ENCODE results near the gene PTPN14.
A peak's percentile ranks its signal among the peaks of the same experiment; 100 is the strongest.

Gene PTPN14

GRCh38 chr1:214475331-214475730 is 76.1 kb downstream of the PTPN14 start:
- no peak overlapping the region for H2BK5ac ChIP-seq (ENCODE audit: low read length)
- H2BK15ac ChIP-seq (replicated peaks; ENCODE audit: low read depth), result no peak overlapping the region
- H3K79me1 ChIP-seq (ENCODE audit: low read length), result peaks cover 15% of the 10 kb centered on the region
- no peak overlapping the region for H3K4ac ChIP-seq (ENCODE audit: low read depth, low read length)
- no peak overlapping the region for H3K9ac ChIP-seq (ENCODE audit: low read length)
- no peaks in the 10 kb centered on the region for H3K27me3 ChIP-seq (ENCODE audit: insufficient read depth, low read length, poor library complexity)
- no peak overlapping the region for H2BK120ac ChIP-seq (ENCODE audit: low read depth, low read length)
- H2AK5ac ChIP-seq (ENCODE audit: low read length), result no peak overlapping the region
- no peak overlapping the region for H3K27ac ChIP-seq (ENCODE audit: low read depth, low read length)
- peaks cover 67% of the 10 kb centered on the region for H3K79me2 ChIP-seq (ENCODE audit: control insufficient read depth, insufficient read depth, low read length)
- H3K4me3 ChIP-seq (ENCODE audit: low read length), result no peak overlapping the region
- H4K8ac ChIP-seq (ENCODE audit: low read depth, low read length), result no peak overlapping the region
- H4K5ac ChIP-seq (ENCODE audit: low read length), result no peak overlapping the region
- DNase-seq, result no peak
- no CpG with 5 or more reads among the region's 2 CpGs for WGBS (ENCODE audit: extremely low coverage, insufficient coverage, low lambda C conversion rate)
- no peak overlapping the region for H3K4me2 ChIP-seq (ENCODE audit: low read length)
- H3K23ac ChIP-seq (ENCODE audit: low read length), result no peak overlapping the region
- H3K18ac ChIP-seq (ENCODE audit: low read length), result no peak overlapping the region
- peaks cover 35% of the 10 kb centered on the region for H3K4me1 ChIP-seq (ENCODE audit: control insufficient read depth, low read depth, low read length)
- no peaks in the 10 kb centered on the region for H3K36me3 ChIP-seq (ENCODE audit: control insufficient read depth, insufficient read depth, low read length)
- no peak overlapping the region for H3K56ac ChIP-seq (ENCODE audit: low read length)

- Histone ChIP-seq H3K4ac (ENCODE audit: low read depth, low read length) (no peak overlapping the region), H3K4me1 (ENCODE audit: control insufficient read depth, low read depth, low read length) (peaks cover 35% of the 10 kb centered on the region), H4K8ac (ENCODE audit: low read depth, low read length) (no peak overlapping the region), H3K27me3 (ENCODE audit: insufficient read depth, low read length, poor library complexity) (no peaks in the 10 kb centered on the region), H3K27ac (ENCODE audit: low read depth, low read length) (no peak overlapping the region), H3K4me3 (ENCODE audit: low read length) (no peak overlapping the region), H3K9ac (ENCODE audit: low read length) (no peak overlapping the region), H3K36me3 (ENCODE audit: control insufficient read depth, insufficient read depth, low read length) (no peaks in the 10 kb centered on the region), H3K79me1 (ENCODE audit: low read length) (peaks cover 15% of the 10 kb centered on the region), H2BK15ac (replicated peaks; ENCODE audit: low read depth) (no peak overlapping the region), H2BK5ac (ENCODE audit: low read length) (no peak overlapping the region), H3K79me2 (ENCODE audit: control insufficient read depth, insufficient read depth, low read length) (peaks cover 70% of the 10 kb centered on the region), H3K18ac (ENCODE audit: low read length) (no peak overlapping the region), H3K23ac (ENCODE audit: low read length) (no peak overlapping the region), H3K4me2 (ENCODE audit: low read length) (no peak overlapping the region), H2AK5ac (ENCODE audit: low read length) (no peak overlapping the region), H2BK120ac (ENCODE audit: low read depth, low read length) (no peak overlapping the region), H3K56ac (ENCODE audit: low read length) (no peak overlapping the region), H4K5ac (ENCODE audit: low read length) (no peak overlapping the region)
- DNase-seq, result no peak
- no CpG with 5 or more reads among the region's 3 CpGs for WGBS (ENCODE audit: extremely low coverage, insufficient coverage, low lambda C conversion rate)
Measured at GRCh38 chr1:214474467-214474866, 76.9 kb downstream of the PTPN14 start.

- Histone ChIP-seq H4K5ac (ENCODE audit: low read length) (no peak overlapping the region), H3K79me2 (ENCODE audit: control insufficient read depth, insufficient read depth, low read length) (peaks cover 71% of the 10 kb centered on the region), H2BK15ac (replicated peaks; ENCODE audit: low read depth) (no peak overlapping the region), H3K23ac (ENCODE audit: low read length) (no peak overlapping the region), H2BK5ac (ENCODE audit: low read length) (no peak overlapping the region), H3K4me3 (ENCODE audit: low read length) (no peak overlapping the region), H3K56ac (ENCODE audit: low read length) (no peak overlapping the region), H3K79me1 (ENCODE audit: low read length) (peaks cover 15% of the 10 kb centered on the region), H3K4me2 (ENCODE audit: low read length) (no peak overlapping the region), H3K36me3 (ENCODE audit: control insufficient read depth, insufficient read depth, low read length) (no peaks in the 10 kb centered on the region), H2BK120ac (ENCODE audit: low read depth, low read length) (no peak overlapping the region), H3K27me3 (ENCODE audit: insufficient read depth, low read length, poor library complexity) (no peaks in the 10 kb centered on the region), H2AK5ac (ENCODE audit: low read length) (no peak overlapping the region), H3K4me1 (ENCODE audit: control insufficient read depth, low read depth, low read length) (peaks cover 35% of the 10 kb centered on the region), H3K18ac (ENCODE audit: low read length) (no peak overlapping the region), H3K27ac (ENCODE audit: low read depth, low read length) (no peak overlapping the region), H3K9ac (ENCODE audit: low read length) (no peak overlapping the region), H4K8ac (ENCODE audit: low read depth, low read length) (no peak overlapping the region), H3K4ac (ENCODE audit: low read depth, low read length) (no peak overlapping the region)
- no peak for DNase-seq
- no CpG with 5 or more reads among the region's 2 CpGs for WGBS (ENCODE audit: extremely low coverage, insufficient coverage, low lambda C conversion rate)
Measured at GRCh38 chr1:214473862-214474261, 77.5 kb downstream of the PTPN14 start.

GRCh38 chr1:214473387-214473786 is 78.0 kb downstream of the PTPN14 start:
- no peak overlapping the region for H3K9ac ChIP-seq (ENCODE audit: low read length)
- H3K23ac ChIP-seq (ENCODE audit: low read length), result no peak overlapping the region
- H4K5ac ChIP-seq (ENCODE audit: low read length), result no peak overlapping the region
- no peak overlapping the region for H2BK15ac ChIP-seq (replicated peaks; ENCODE audit: low read depth)
- H3K79me2 ChIP-seq (ENCODE audit: control insufficient read depth, insufficient read depth, low read length), result peaks cover 71% of the 10 kb centered on the region
- H3K4me1 ChIP-seq (ENCODE audit: control insufficient read depth, low read depth, low read length), result peaks cover 35% of the 10 kb centered on the region
- H3K79me1 ChIP-seq (ENCODE audit: low read length), result peaks cover 15% of the 10 kb centered on the region
- no peak overlapping the region for H3K56ac ChIP-seq (ENCODE audit: low read length)
- H3K4me3 ChIP-seq (ENCODE audit: low read length), result no peak overlapping the region
- no peak overlapping the region for H3K4me2 ChIP-seq (ENCODE audit: low read length)
- no peak overlapping the region for H2BK5ac ChIP-seq (ENCODE audit: low read length)
- H3K27me3 ChIP-seq (ENCODE audit: insufficient read depth, low read length, poor library complexity), result no peaks in the 10 kb centered on the region
- peak overlapping the region; percentile 45 for H3K27ac ChIP-seq (ENCODE audit: low read depth, low read length)
- H3K36me3 ChIP-seq (ENCODE audit: control insufficient read depth, insufficient read depth, low read length), result no peaks in the 10 kb centered on the region
- H3K18ac ChIP-seq (ENCODE audit: low read length), result no peak overlapping the region
- no peak overlapping the region for H4K8ac ChIP-seq (ENCODE audit: low read depth, low read length)
- DNase-seq, result peak; percentile 85
- no peak overlapping the region for H2BK120ac ChIP-seq (ENCODE audit: low read depth, low read length)
- no peak overlapping the region for H3K4ac ChIP-seq (ENCODE audit: low read depth, low read length)
- WGBS (ENCODE audit: extremely low coverage, insufficient coverage, low lambda C conversion rate), result no CpG with 5 or more reads among the region's 1 CpG
- H2AK5ac ChIP-seq (ENCODE audit: low read length), result no peak overlapping the region

GRCh38 chr1:214472364-214472763 is 79.0 kb downstream of the PTPN14 start:
- H3K36me3 ChIP-seq (ENCODE audit: control insufficient read depth, insufficient read depth, low read length), result no peaks in the 10 kb centered on the region
- DNase-seq, result peak; percentile 76
- H3K18ac ChIP-seq (ENCODE audit: low read length), result peak overlapping the region; percentile 86
- H3K27me3 ChIP-seq (ENCODE audit: insufficient read depth, low read length, poor library complexity), result no peaks in the 10 kb centered on the region
- peak overlapping the region; percentile 41 for H3K27ac ChIP-seq (ENCODE audit: low read depth, low read length)
- H4K5ac ChIP-seq (ENCODE audit: low read length), result no peak overlapping the region
- no peak overlapping the region for H2BK15ac ChIP-seq (replicated peaks; ENCODE audit: low read depth)
- H3K4me1 ChIP-seq (ENCODE audit: control insufficient read depth, low read depth, low read length), result peaks cover 35% of the 10 kb centered on the region
- H2AK5ac ChIP-seq (ENCODE audit: low read length), result no peak overlapping the region
- no peak overlapping the region for H3K4me2 ChIP-seq (ENCODE audit: low read length)
- no peak overlapping the region for H3K4me3 ChIP-seq (ENCODE audit: low read length)
- H2BK120ac ChIP-seq (ENCODE audit: low read depth, low read length), result peak overlapping the region; percentile 54
- H2BK5ac ChIP-seq (ENCODE audit: low read length), result no peak overlapping the region
- no peak overlapping the region for H3K4ac ChIP-seq (ENCODE audit: low read depth, low read length)
- no peak overlapping the region for H3K9ac ChIP-seq (ENCODE audit: low read length)
- H4K8ac ChIP-seq (ENCODE audit: low read depth, low read length), result peak overlapping the region; percentile 13
- H3K79me1 ChIP-seq (ENCODE audit: low read length), result peaks cover 15% of the 10 kb centered on the region
- no peak overlapping the region for H3K23ac ChIP-seq (ENCODE audit: low read length)
- peaks cover 70% of the 10 kb centered on the region for H3K79me2 ChIP-seq (ENCODE audit: control insufficient read depth, insufficient read depth, low read length)
- H3K56ac ChIP-seq (ENCODE audit: low read length), result peak overlapping the region; percentile 43

- H3K9ac ChIP-seq (ENCODE audit: low read length), result no peak overlapping the region
- no peak overlapping the region for H2AK5ac ChIP-seq (ENCODE audit: low read length)
- H3K4me1 ChIP-seq (ENCODE audit: control insufficient read depth, low read depth, low read length), result peaks cover 30% of the 10 kb centered on the region
- H2BK120ac ChIP-seq (ENCODE audit: low read depth, low read length), result no peak overlapping the region
- WGBS (ENCODE audit: extremely low coverage, insufficient coverage, low lambda C conversion rate), result no CpG with 5 or more reads among the region's 2 CpGs
- H3K56ac ChIP-seq (ENCODE audit: low read length), result no peak overlapping the region
- peak overlapping the region; percentile 3 for H4K8ac ChIP-seq (ENCODE audit: low read depth, low read length)
- H3K27ac ChIP-seq (ENCODE audit: low read depth, low read length), result no peak overlapping the region
- no peak overlapping the region for H2BK15ac ChIP-seq (replicated peaks; ENCODE audit: low read depth)
- no peak overlapping the region for H4K5ac ChIP-seq (ENCODE audit: low read length)
- DNase-seq, result no peak
- H3K36me3 ChIP-seq (ENCODE audit: control insufficient read depth, insufficient read depth, low read length), result no peaks in the 10 kb centered on the region
- H3K79me2 ChIP-seq (ENCODE audit: control insufficient read depth, insufficient read depth, low read length), result peaks cover 70% of the 10 kb centered on the region
- no peak overlapping the region for H3K4me3 ChIP-seq (ENCODE audit: low read length)
- H2BK5ac ChIP-seq (ENCODE audit: low read length), result no peak overlapping the region
- H3K27me3 ChIP-seq (ENCODE audit: insufficient read depth, low read length, poor library complexity), result no peaks in the 10 kb centered on the region
- peak overlapping the region; percentile 12 for H3K18ac ChIP-seq (ENCODE audit: low read length)
- peaks cover 13% of the 10 kb centered on the region for H3K79me1 ChIP-seq (ENCODE audit: low read length)
- H3K4ac ChIP-seq (ENCODE audit: low read depth, low read length), result no peak overlapping the region
- H3K4me2 ChIP-seq (ENCODE audit: low read length), result no peak overlapping the region
- no peak overlapping the region for H3K23ac ChIP-seq (ENCODE audit: low read length)
Measured at GRCh38 chr1:214471458-214471857, 79.9 kb downstream of the PTPN14 start.
